ENCODE data around the gene PLEKHM1. TPM values are rescaled to one million over a fixed set of nuclear protein-coding genes. Genes with fewer than 3 reads are reported as not detected.
A peak's percentile ranks its signal among the peaks of the same experiment; 100 is the strongest.
"Not testable (repeated sequence)": the region's sequence is repeated elsewhere in the genome, so short reads cannot be mapped to it uniquely, and the experiment has no call there.

The PLEKHM1 gene
- polyA plus RNA-seq, 3 donors: 12.8 to 41.5 (median 15.0) TPM

DNA sequence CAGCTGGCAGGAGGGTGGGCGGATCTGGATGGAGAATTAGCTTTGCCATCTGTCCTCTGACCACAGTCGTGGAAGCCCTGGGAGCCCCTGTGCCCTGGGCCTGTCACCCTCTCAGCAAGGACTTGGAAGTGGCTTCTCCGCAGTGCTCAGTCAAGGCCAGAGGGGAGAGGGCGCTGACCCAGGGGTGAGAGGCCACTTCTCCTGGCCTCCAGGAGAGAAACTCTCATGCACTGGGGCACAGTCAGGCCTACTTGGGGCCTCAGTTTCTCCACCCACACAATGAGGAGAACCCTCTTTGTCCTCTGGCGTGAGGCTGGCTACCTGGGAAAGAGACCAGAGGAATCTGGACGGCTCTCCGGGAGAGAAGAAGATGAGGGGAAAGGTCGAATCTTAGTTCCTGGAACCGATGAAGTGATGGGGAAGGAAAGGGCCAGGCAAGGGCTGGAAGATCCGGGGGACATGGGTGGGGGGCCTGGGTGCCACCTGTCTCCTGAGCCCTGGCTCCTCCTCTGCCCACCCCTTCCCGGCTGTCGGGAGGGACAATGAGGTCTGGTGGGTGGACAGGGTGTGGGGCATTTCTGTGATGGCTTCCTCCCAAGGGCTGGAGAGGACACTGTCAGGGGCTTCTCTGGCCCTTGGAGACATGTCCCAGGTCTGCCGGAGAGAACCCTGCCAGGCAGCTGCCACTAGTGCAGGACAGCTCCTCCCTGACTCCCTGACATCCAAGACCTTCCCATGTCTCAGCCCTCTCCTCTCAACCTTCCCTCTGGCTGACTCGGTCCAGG is 48.8 kb downstream of the PLEKHM1 start:
- Mint-ChIP-seq H3K27me3 (ENCODE audit: low read depth in 3 of 3) (peaks cover 0 to 2% (median 1%) of the 10 kb centered on the region in 3 donors), H3K4me1 (peaks cover 12% of the 10 kb centered on the region), H3K9me3 (no peaks in the 10 kb centered on the region), H3K27ac (peak overlapping the region in 1 of 7 donors; percentile 24), H3K36me3 (peaks cover 56 to 81% of the 10 kb centered on the region in 2 donors), H3K4me3 (no peak overlapping the region)
- H3K9me3 ChIP-seq (replicated peaks in 1 of 2; ENCODE audit: control insufficient read depth in 1 of 2, insufficient read depth in 1 of 2, low read length in 2 of 2): no peaks in the 10 kb centered on the region
- no peak overlapping the region for H2AFZ ChIP-seq (ENCODE audit: insufficient read depth, low read depth, low read length, poor library complexity, severe bottlenecking)
- no peak overlapping the region for H3K4me2 ChIP-seq (replicated peaks; ENCODE audit: extremely low read depth, low read length, poor library complexity, severe bottlenecking)
- TF ChIP-seq, protein P1, sequence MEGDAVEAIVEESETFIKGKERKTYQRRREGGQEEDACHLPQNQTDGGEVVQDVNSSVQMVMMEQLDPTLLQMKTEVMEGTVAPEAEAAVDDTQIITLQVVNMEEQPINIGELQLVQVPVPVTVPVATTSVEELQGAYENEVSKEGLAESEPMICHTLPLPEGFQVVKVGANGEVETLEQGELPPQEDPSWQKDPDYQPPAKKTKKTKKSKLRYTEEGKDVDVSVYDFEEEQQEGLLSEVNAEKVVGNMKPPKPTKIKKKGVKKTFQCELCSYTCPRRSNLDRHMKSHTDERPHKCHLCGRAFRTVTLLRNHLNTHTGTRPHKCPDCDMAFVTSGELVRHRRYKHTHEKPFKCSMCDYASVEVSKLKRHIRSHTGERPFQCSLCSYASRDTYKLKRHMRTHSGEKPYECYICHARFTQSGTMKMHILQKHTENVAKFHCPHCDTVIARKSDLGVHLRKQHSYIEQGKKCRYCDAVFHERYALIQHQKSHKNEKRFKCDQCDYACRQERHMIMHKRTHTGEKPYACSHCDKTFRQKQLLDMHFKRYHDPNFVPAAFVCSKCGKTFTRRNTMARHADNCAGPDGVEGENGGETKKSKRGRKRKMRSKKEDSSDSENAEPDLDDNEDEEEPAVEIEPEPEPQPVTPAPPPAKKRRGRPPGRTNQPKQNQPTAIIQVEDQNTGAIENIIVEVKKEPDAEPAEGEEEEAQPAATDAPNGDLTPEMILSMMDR (IDR thresholded peaks at IDR 0.05): no peak
- H3K4me1 ChIP-seq (ENCODE audit: control insufficient read depth in 1 of 2, insufficient read depth in 2 of 2, low read length in 2 of 2): peaks cover 0 to 6% of the 10 kb centered on the region in 2 donors
- 86% methylated on average over 5 of the region's 14 CpGs for WGBS (ENCODE audit: insufficient coverage)
- no peaks in the 10 kb centered on the region for H3K79me2 ChIP-seq (ENCODE audit: insufficient read depth, low read length)
- intact Hi-C loops (cut with micrococcal nuclease): no loop called here
- H3K36me3 ChIP-seq (replicated peaks in 1 of 2; ENCODE audit: control insufficient read depth in 1 of 2, insufficient read depth in 2 of 2, low read length in 2 of 2): peaks cover 67 to 76% of the 10 kb centered on the region in 2 donors
- H3K4me3 ChIP-seq (replicated peaks in 1 of 3; ENCODE audit: low read depth in 2 of 3, low read length in 3 of 3): no peak overlapping the region
- H3K27me3 ChIP-seq (ENCODE audit: control insufficient read depth in 2 of 2, insufficient read depth in 2 of 2, low read length in 2 of 2): no peaks in the 10 kb centered on the region
- no peak overlapping the region for H3K9ac ChIP-seq (ENCODE audit: insufficient read depth, low read length, poor library complexity, severe bottlenecking)
- DNase-seq: no peak
- H3K27ac ChIP-seq (ENCODE audit: low read depth in 1 of 2, low read length in 2 of 2): no peak overlapping the region
- H4K20me1 ChIP-seq (ENCODE audit: insufficient read depth, low read length): peaks cover 28% of the 10 kb centered on the region

DNA sequence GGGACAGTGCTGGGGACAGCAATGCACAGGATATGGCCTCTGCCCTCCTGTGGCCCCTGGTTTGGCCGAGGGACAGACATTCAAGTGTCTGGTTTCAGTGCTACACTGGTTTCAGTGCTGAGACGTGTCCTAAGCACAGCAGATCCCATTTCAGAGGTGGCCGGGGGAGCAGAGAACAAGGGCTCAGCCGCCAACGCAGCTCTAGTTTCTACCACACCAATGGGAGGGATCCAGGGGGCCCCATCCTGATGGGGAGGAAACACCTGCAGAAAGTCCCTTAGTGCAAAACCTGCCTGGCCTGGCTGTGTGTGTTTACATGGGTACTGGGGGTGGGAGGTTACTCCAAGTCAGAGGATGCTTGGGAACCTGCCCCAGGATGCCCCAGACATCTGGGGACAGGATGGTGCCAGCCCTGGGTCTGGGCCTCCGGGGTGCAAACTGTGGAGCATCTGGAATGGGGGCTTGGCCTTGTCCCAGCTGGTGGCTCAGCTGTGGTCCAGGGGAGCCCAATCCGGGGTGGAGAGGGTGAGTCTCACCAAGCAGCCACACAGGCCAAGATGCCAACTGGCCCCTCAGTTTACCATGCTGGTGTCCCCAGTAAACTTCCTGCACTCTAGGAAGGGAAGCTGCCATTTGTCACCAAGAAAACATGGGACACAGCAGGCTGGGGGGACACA is 49.5 kb downstream of the PLEKHM1 start:
- H3K79me2 ChIP-seq (ENCODE audit: insufficient read depth, low read length); H3K9ac ChIP-seq (ENCODE audit: insufficient read depth, low read length, poor library complexity, severe bottlenecking); DNase-seq; H3K4me3 ChIP-seq (replicated peaks in 1 of 3; ENCODE audit: low read depth in 2 of 3, low read length in 3 of 3); H2AFZ ChIP-seq (ENCODE audit: insufficient read depth, low read depth, low read length, poor library complexity, severe bottlenecking); H3K4me2 ChIP-seq (replicated peaks; ENCODE audit: extremely low read depth, low read length, poor library complexity, severe bottlenecking); intact Hi-C loops (cut with micrococcal nuclease); H3K9me3 Mint-ChIP-seq; H3K27me3 Mint-ChIP-seq (ENCODE audit: low read depth in 3 of 3); H3K4me1 ChIP-seq (ENCODE audit: control insufficient read depth in 1 of 2, insufficient read depth in 2 of 2, low read length in 2 of 2); H3K27me3 ChIP-seq (ENCODE audit: control insufficient read depth in 2 of 2, insufficient read depth in 2 of 2, low read length in 2 of 2); H3K4me3 Mint-ChIP-seq; H3K9me3 ChIP-seq (replicated peaks in 1 of 2; ENCODE audit: control insufficient read depth in 1 of 2, insufficient read depth in 1 of 2, low read length in 2 of 2); H3K27ac Mint-ChIP-seq; H3K4me1 Mint-ChIP-seq; H3K27ac ChIP-seq (ENCODE audit: low read depth in 1 of 2, low read length in 2 of 2): not testable (repeated sequence)
- Histone ChIP-seq H3K36me3 (replicated peaks in 1 of 2; ENCODE audit: control insufficient read depth in 1 of 2, insufficient read depth in 2 of 2, low read length in 2 of 2) (peaks cover 74 to 79% of the 10 kb centered on the region in 2 donors), H4K20me1 (ENCODE audit: insufficient read depth, low read length) (peaks cover 34% of the 10 kb centered on the region)
- peaks cover 61 to 82% of the 10 kb centered on the region in 2 donors for H3K36me3 Mint-ChIP-seq
- WGBS (ENCODE audit: insufficient coverage): 6% methylated on average over 2 of the region's 7 CpGs

All from CD14-positive monocyte (primary cell).